ENCODE results near the gene METTL1.

The METTL1 gene

GRCh38 chr12:57727758-57728395 lies 44.0 kb downstream of the METTL1 start:
- Histone ChIP-seq H3K18ac (ENCODE audit: low read depth in 1 of 2, low read length in 2 of 2) (no peak overlapping the region), H3K27me3 (ENCODE audit: control insufficient read depth in 1 of 2, insufficient read depth in 1 of 2, low read length in 2 of 2) (peaks cover 66 to 80% of the 10 kb centered on the region in 2 experiments), H2AK5ac (ENCODE audit: low read length, severe bottlenecking) (no peak overlapping the region), H2BK12ac (ENCODE audit: low read length in 2 of 2) (no peak overlapping the region), H3K4me3 (ENCODE audit: insufficient read depth in 1 of 2, low read depth in 1 of 2, low read length in 2 of 2) (no peak overlapping the region), H3K23ac (ENCODE audit: low read length in 2 of 2) (no peak overlapping the region), H4K91ac (ENCODE audit: low read length) (no peak overlapping the region), H2BK15ac (ENCODE audit: low read depth, poor library complexity, severe bottlenecking) (no peak overlapping the region), H2AFZ (ENCODE audit: low read depth, low read length) (no peak overlapping the region), H2BK120ac (ENCODE audit: low read depth, low read length) (no peak overlapping the region), H3K9me3 (ENCODE audit: control insufficient read depth, low read length) (no peaks in the 10 kb centered on the region), H3K36me3 (ENCODE audit: control insufficient read depth in 1 of 2, insufficient read depth in 2 of 2, low read depth in 1 of 2, low read length in 2 of 2) (peaks cover 0 to 4% of the 10 kb centered on the region in 2 experiments), H4K8ac (ENCODE audit: low read length) (no peak overlapping the region), H3K14ac (ENCODE audit: low read length in 2 of 2) (no peak overlapping the region), H3K4me2 (ENCODE audit: low read length, poor library complexity, severe bottlenecking) (no peak overlapping the region), H3K4ac (ENCODE audit: low read depth in 1 of 2, low read length in 2 of 2) (no peak overlapping the region), H3K79me1 (replicated peaks; ENCODE audit: low read length, poor library complexity, severe bottlenecking) (no peaks in the 10 kb centered on the region), H2BK5ac (ENCODE audit: low read depth, low read length, poor library complexity, severe bottlenecking) (no peak overlapping the region), H3K4me1 (ENCODE audit: control insufficient read depth, insufficient read depth, low read depth, low read length) (peaks cover 21% of the 10 kb centered on the region), H3K27ac (ENCODE audit: low read length, poor library complexity, severe bottlenecking) (no peak overlapping the region), H3K9ac (ENCODE audit: low read length) (no peak overlapping the region)
- 33% methylated on average over 16 of the region's 21 CpGs for WGBS
- DNase-seq = no peak

- peak overlapping the region; percentile 93 for H3K9ac ChIP-seq (ENCODE audit: low read length)
- H3K4me2 ChIP-seq (ENCODE audit: low read length, poor library complexity, severe bottlenecking) = peak overlapping the region; percentile 88
- H2BK5ac ChIP-seq (ENCODE audit: low read depth, low read length, poor library complexity, severe bottlenecking) = no peak overlapping the region
- no peaks in the 10 kb centered on the region for H3K9me3 ChIP-seq (ENCODE audit: control insufficient read depth, low read length)
- peaks cover 0 to 4% of the 10 kb centered on the region in 2 experiments for H3K36me3 ChIP-seq (ENCODE audit: control insufficient read depth in 1 of 2, insufficient read depth in 2 of 2, low read depth in 1 of 2, low read length in 2 of 2)
- peak overlapping the region in 1 of 2 experiments; percentile 37 for H2BK12ac ChIP-seq (ENCODE audit: low read length in 2 of 2)
- peak overlapping the region in 1 of 2 experiments; percentile 75 for H3K4ac ChIP-seq (ENCODE audit: low read depth in 1 of 2, low read length in 2 of 2)
- H2BK15ac ChIP-seq (ENCODE audit: low read depth, poor library complexity, severe bottlenecking) = peak overlapping the region; percentile 12
- H3K4me1 ChIP-seq (ENCODE audit: control insufficient read depth, insufficient read depth, low read depth, low read length) = peaks cover 21% of the 10 kb centered on the region
- peak overlapping the region in 1 of 2 experiments; percentile 78 for H3K14ac ChIP-seq (ENCODE audit: low read length in 2 of 2)
- peaks cover 59 to 73% of the 10 kb centered on the region in 2 experiments for H3K27me3 ChIP-seq (ENCODE audit: control insufficient read depth in 1 of 2, insufficient read depth in 1 of 2, low read length in 2 of 2)
- no peaks in the 10 kb centered on the region for H3K79me1 ChIP-seq (replicated peaks; ENCODE audit: low read length, poor library complexity, severe bottlenecking)
- H2AFZ ChIP-seq (ENCODE audit: low read depth, low read length) = peak overlapping the region; percentile 74
- H4K91ac ChIP-seq (ENCODE audit: low read length) = peak overlapping the region; percentile 52
- H3K18ac ChIP-seq (ENCODE audit: low read depth in 1 of 2, low read length in 2 of 2) = peak overlapping the region; percentile 73 to 97
- H3K23ac ChIP-seq (ENCODE audit: low read length in 2 of 2) = no peak overlapping the region
- H2AK5ac ChIP-seq (ENCODE audit: low read length, severe bottlenecking) = no peak overlapping the region
- H2BK120ac ChIP-seq (ENCODE audit: low read depth, low read length) = no peak overlapping the region
- no peak overlapping the region for H3K27ac ChIP-seq (ENCODE audit: low read length, poor library complexity, severe bottlenecking)
- DNase-seq = peak; percentile 56
- WGBS = 17% methylated on average over 75 of the region's 76 CpGs
- H4K8ac ChIP-seq (ENCODE audit: low read length) = peak overlapping the region; percentile 29
- H3K4me3 ChIP-seq (ENCODE audit: insufficient read depth in 1 of 2, low read depth in 1 of 2, low read length in 2 of 2) = peak overlapping the region; percentile 74 to 93
Observed at GRCh38 chr12:57726884-57727757, 44.8 kb downstream of the METTL1 start.

GRCh38 chr12:57726151-57726883 lies 45.6 kb downstream of the METTL1 start:
- peak; percentile 83 for DNase-seq

More at GRCh38 chr12:57726151-57726883, 45.6 kb downstream of the METTL1 start:
- H3K9me3 ChIP-seq (ENCODE audit: control insufficient read depth, low read length) = no peaks in the 10 kb centered on the region
- H3K18ac ChIP-seq (ENCODE audit: low read depth in 1 of 2, low read length in 2 of 2) = peak overlapping the region; percentile 73 to 97
- H2AK5ac ChIP-seq (ENCODE audit: low read length, severe bottlenecking) = no peak overlapping the region
- peak overlapping the region in 1 of 2 experiments; percentile 91 for H3K23ac ChIP-seq (ENCODE audit: low read length in 2 of 2)
- peak overlapping the region; percentile 74 for H2AFZ ChIP-seq (ENCODE audit: low read depth, low read length)
- peak overlapping the region; percentile 50 for H2BK15ac ChIP-seq (ENCODE audit: low read depth, poor library complexity, severe bottlenecking)
- H3K4me2 ChIP-seq (ENCODE audit: low read length, poor library complexity, severe bottlenecking) = peak overlapping the region; percentile 88
- H2BK12ac ChIP-seq (ENCODE audit: low read length in 2 of 2) = peak overlapping the region in 1 of 2 experiments; percentile 75
- H3K4me1 ChIP-seq (ENCODE audit: control insufficient read depth, insufficient read depth, low read depth, low read length) = peaks cover 21% of the 10 kb centered on the region
- H2BK120ac ChIP-seq (ENCODE audit: low read depth, low read length) = peak overlapping the region; percentile 58
- H3K27me3 ChIP-seq (ENCODE audit: control insufficient read depth in 1 of 2, insufficient read depth in 1 of 2, low read length in 2 of 2) = peaks cover 51 to 65% of the 10 kb centered on the region in 2 experiments
- H3K4me3 ChIP-seq (ENCODE audit: insufficient read depth in 1 of 2, low read depth in 1 of 2, low read length in 2 of 2) = peak overlapping the region; percentile 74 to 93
- H4K91ac ChIP-seq (ENCODE audit: low read length) = peak overlapping the region; percentile 97
- H3K14ac ChIP-seq (ENCODE audit: low read length in 2 of 2) = peak overlapping the region in 1 of 2 experiments; percentile 93
- H3K36me3 ChIP-seq (ENCODE audit: control insufficient read depth in 1 of 2, insufficient read depth in 2 of 2, low read depth in 1 of 2, low read length in 2 of 2) = peaks cover 7 to 11% of the 10 kb centered on the region in 2 experiments
- no peak overlapping the region for H3K27ac ChIP-seq (ENCODE audit: low read length, poor library complexity, severe bottlenecking)
- H3K4ac ChIP-seq (ENCODE audit: low read depth in 1 of 2, low read length in 2 of 2) = peak overlapping the region; percentile 61 to 75
- under 1% methylated on average over 43 of the region's 79 CpGs for WGBS
- H3K9ac ChIP-seq (ENCODE audit: low read length) = peak overlapping the region; percentile 93
- H4K8ac ChIP-seq (ENCODE audit: low read length) = peak overlapping the region; percentile 72
- no peak overlapping the region for H2BK5ac ChIP-seq (ENCODE audit: low read depth, low read length, poor library complexity, severe bottlenecking)
- H3K79me1 ChIP-seq (replicated peaks; ENCODE audit: low read length, poor library complexity, severe bottlenecking) = no peaks in the 10 kb centered on the region

Data from mesenchymal stem cell (in vitro differentiated cells and primary cell).